ENCODE data around the gene SMARCD1.

GRCh38 chr12:50117057-50117622 is 32.0 kb downstream of the SMARCD1 start:
- no peak for TF ChIP-seq CTCF (conservative IDR thresholded peaks at IDR 0.05; ENCODE audit: low read length)
- no peak for TF ChIP-seq EZH2phosphoT487 (IDR thresholded peaks at IDR 0.05; ENCODE audit: borderline replicate concordance)
